Measurements from ENCODE around the gene CEP350. TPM values are rescaled to one million over a fixed set of nuclear protein-coding genes. Genes with fewer than 3 reads are reported as not detected.

The CEP350 gene, protein sequence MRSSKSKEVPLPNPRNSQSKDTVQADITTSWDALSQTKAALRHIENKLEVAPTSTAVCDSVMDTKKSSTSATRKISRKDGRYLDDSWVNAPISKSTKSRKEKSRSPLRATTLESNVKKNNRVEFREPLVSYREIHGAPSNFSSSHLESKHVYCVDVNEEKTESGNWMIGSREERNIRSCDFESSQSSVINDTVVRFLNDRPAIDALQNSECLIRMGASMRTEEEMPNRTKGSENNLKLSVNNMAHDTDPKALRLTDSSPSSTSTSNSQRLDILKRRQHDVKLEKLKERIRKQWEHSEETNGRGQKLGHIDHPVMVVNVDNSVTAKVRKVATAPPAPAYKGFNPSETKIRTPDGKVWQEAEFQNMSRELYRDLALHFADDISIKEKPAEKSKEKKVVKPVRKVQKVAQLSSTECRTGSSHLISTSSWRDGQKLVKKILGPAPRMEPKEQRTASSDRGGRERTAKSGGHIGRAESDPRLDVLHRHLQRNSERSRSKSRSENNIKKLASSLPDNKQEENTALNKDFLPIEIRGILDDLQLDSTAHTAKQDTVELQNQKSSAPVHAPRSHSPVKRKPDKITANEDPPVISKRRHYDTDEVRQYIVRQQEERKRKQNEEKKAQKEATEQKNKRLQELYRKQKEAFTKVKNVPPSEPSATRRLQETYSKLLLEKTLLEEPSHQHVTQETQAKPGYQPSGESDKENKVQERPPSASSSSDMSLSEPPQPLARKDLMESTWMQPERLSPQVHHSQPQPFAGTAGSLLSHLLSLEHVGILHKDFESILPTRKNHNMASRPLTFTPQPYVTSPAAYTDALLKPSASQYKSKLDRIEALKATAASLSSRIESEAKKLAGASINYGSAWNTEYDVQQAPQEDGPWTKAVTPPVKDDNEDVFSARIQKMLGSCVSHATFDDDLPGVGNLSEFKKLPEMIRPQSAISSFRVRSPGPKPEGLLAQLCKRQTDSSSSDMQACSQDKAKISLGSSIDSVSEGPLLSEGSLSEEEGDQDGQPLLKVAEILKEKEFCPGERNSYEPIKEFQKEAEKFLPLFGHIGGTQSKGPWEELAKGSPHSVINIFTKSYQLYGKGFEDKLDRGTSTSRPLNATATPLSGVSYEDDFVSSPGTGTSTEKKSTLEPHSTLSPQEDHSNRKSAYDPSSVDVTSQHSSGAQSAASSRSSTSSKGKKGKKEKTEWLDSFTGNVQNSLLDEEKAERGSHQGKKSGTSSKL (N-terminal part only)
- 28.7 and 40.6 TPM in 2 replicates for total RNA-seq (2014; rRNA removed; shearing (Covaris generic))

DNA sequence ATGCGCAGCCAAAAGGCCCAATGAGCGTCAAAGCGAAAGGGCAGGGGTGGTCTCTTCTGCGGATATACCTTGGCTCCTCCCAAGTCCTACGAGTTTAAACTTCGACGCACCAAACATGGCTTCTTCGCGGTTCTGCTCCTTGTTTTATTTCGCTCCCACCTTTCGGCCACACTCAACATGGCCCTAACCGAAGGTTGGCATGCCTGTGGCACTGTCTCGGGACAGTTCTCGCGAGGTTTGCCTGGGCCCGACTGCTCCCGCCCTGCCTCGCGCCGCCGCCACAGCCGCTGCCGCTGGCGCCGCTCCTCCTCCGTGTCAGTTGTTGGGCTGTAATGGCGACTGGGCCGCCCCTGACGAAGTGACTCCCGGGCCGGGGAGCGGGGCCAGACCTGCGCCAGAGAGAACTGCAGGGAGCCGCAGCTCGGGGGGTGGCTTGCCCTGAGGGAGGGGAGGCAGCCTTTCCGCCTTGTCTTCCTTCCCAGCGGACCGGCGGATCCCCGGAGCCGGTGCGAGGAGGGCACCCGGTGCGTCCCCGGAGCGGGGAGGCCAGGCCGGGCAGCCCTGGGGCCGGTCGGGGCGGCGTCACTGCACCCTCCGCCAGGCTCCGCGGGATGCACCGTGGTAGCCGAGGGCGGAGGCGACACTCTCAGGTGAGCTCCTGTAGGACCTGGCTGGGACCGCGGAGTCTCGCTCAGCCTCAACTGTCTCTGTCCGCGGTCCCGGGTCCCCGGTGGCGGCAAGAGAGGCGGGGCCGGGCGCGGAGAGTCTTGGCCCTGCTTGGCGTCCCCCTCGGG lies at the start of gene CEP350:
TSS of gene CEP350 (plus strand) at position 318 of the 794 bp plus-strand sequence. CDS start 31,372 bp downstream, outside the sequence.
- DNase-seq (ENCODE audit: low read depth) = peak; percentile 100

DNA sequence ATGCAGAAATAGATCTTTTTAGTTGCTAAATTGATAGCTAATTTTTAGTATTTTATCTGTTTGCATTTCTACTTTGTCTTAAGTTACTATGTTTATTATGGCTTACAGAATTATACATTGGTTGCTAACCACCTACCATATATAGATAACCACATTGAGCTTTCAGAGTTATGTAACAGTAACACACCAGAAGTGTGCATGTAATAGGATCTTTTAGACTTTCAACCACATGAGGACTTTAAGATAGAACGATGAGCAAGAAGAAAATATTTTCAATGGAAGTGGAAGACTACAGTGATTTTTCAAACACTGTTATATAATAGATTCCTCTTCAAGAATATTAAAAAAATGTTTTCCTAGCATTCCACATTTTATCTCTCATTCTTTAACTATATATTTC lies 43.7 kb upstream of the CEP350 start:
- DNase-seq (ENCODE audit: low read depth) = no peak

DNA sequence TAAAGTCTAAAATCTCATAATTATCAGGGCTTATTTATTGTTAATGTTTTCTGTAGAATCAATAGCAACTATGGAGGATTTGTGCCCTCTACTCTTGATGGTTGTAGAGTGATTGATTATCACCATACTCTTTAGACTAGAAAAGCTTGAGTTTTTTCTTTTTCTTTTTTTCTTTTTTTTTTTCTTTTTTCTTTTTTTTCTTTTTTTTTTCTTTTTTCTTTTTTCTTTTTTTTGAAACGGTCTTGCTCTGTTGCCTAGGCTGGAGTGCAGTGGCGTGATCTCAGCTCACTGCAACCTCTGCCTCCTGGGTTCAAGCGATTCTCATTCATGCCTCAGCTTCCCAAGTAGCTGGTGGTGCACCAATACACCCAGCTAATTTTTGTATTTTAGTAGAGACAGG lies 42.8 kb upstream of the CEP350 start:
- no peak for DNase-seq (ENCODE audit: low read depth)

DNA sequence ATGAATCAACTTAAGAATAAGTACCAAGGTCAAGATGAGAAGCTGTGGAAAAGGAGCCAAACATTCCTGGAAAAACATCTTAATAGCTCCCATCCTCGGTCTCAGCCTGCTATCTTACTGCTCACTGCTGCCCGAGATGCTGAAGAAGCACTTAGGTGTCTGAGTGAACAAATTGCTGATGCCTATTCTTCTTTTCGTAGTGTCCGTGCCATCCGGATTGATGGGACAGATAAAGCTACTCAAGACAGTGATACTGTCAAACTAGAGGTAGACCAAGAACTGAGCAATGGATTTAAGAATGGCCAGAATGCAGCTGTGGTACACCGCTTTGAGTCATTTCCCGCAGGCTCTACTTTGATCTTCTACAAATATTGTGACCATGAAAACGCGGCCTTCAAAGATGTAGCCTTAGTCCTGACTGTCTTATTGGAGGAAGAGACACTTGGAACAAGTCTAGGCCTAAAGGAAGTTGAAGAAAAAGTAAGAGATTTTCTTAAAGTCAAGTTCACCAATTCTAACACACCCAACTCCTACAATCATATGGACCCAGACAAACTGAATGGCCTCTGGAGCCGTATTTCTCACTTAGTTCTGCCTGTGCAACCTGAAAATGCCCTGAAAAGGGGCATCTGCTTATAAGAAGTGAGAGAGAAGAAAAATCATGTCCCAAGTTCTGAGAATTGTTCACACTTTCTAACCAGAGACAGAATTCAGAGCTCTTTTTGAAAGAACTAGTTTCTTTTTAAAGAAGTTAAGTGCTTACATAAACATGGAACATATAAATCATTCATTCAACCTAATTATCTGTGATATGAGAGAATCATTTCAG lies 36.8 kb upstream of the CEP350 start:
- DNase-seq (ENCODE audit: low read depth) = no peak

DNA sequence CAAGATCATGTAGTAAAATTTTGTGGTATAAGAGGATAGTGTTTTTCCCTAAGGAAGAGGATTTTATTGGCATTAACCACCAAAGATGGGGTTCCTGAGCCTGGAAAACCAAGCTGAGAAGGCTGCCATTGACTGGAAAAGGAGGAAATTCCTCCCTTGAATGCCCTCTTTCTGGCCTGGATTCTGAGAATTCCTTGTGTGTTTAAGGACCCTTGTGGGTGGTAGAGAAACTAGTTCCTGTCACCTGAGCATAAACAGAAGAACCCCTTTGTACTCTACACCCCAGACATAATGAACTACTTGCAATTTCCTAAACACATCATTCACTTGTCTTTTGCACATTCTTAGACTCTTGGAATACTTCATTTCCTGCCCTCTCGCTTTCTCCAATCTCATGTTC lies 33.1 kb upstream of the CEP350 start:
- no peak for DNase-seq (ENCODE audit: low read depth)

DNA sequence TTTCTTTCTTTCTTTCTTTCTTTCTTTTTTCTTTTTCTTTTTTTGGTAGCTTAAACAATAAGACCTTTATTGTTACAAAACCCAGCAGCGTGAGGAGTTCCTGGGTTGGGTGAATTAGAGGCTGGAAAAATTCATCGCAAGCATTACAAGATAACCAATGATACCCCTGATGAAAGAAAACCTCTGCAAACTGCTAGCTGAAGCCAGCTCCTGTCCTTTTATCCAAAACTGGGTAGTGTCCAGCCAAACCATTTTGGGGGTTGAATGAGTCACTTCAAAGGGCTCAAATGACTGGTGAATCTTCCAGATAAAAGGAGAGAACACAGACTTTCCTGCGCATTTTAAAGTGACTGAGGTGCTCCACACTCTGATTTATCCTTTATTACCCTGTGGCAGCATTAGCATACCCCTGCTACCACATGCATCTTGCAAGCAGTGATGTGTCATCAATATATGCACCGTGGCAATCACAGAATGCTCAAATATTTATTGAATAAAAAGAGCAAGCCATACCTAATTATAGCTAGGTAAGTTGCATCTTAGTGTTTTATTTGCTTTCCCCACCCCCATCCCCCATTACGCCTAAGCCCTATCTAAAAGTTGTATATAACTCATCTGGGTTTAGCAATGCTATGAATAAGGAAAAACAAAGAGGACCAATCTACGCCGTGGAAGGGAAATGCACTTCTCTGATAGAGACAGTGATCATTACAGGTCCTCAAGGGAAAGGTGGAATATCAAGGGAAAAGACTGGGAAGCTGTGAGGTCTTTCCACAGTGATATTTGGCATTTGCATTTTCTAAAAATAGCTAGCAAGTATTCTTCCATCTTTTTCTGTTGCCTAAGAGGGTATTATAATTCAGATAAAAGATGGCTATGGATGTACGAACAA lies 32.4 kb upstream of the CEP350 start:
- no peak for DNase-seq (ENCODE audit: low read depth)

DNA sequence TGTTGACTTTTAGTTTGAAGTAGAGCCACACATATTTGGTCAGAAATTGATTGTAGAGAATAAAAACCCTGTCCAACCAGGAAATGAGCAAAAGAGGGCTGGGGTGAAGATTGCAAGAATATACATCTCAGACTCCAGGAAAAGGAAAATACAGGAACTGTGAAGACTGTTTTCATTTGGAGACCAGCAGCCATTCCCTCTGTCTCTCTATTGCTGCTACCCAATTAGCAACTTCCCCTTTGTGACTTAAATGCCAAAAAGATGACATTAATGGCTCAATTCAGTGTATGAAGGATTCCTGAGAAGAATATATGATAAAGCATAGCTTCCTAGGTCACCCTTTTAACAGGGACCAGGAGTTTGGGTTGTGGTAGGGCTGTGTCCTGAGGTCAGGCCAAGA lies 31.6 kb upstream of the CEP350 start:
- no peak for DNase-seq (ENCODE audit: low read depth)

DNA sequence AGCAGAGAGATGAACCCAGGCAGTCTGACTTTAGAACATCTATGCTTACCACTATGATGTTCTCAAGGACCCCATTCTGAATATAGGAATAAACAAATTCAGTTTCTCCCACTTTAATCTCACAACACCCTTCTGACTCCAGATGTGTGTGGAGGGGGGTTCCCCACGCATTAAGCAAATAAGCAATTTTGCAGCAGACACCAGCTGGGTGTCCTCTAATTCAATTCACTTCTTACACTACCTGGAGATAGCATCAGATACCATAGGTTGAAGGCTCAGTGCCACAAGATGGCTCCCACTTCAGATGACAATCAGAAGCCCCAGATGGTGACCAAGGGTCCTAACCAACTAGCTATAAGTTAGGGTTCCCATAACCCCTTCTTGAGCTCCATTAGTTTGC lies 30.3 kb upstream of the CEP350 start:
- no peak for DNase-seq (ENCODE audit: low read depth)

DNA sequence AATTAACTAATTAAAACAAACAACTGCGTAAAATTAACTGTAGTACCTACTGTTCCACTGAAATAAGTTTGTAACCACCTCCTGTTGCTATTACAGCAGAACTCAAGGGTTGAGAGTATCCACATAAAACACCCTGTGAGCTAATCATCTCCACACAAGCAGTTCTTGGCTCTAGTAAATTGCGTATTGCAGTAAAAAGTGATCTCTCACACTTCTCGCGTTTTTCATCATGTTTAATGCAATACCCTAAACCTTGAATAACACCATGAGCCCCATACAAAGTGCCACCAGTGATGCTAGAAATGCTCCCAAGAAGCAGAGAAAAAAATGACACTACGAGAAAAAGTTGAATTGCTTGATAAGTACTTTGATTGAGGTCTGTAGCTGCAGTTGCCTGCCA lies 29.3 kb upstream of the CEP350 start:
- DNase-seq (ENCODE audit: low read depth) = no peak

DNA sequence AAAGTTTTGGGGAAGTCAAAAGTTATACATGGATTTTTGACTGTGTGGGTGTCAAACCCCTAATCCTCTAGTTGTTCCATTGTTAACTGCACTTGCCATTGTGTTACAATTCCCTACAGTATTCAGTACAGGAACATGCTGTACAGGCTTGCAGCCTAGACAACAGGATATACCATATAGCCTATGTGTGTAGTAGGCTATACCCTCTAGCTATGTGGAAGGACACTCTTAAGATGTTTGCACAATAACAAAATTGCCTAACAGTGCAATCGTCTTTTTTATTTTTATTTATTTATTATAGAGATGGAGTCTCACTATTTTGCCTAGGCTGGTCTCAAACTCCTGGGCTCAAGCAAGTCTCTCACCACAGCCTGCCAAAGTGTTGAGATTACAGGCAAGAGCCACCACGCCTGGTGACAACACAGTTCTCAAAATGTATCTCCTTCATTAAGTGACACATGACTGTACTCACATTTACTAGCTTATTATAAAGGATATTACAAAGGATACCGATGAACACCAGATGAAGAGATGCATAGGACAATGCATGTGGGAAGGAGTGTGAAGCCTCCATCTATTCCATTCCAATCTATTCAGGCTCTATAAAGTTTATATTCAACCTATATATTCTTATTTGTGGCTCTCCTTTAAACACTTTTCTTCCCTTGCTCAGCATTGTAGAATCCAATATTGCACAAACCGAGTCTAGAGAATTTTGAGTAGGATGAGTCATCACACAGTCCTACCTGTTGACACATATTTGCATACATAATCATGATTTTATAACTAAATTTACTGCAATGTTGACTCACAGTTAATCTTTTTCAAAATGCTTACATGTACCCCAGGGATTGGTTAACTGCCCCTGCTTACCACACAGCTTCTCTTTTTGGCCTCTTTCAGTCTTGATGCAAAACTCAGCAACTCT lies 28.4 kb upstream of the CEP350 start:
- peak; percentile 6 for DNase-seq (ENCODE audit: low read depth)

DNA sequence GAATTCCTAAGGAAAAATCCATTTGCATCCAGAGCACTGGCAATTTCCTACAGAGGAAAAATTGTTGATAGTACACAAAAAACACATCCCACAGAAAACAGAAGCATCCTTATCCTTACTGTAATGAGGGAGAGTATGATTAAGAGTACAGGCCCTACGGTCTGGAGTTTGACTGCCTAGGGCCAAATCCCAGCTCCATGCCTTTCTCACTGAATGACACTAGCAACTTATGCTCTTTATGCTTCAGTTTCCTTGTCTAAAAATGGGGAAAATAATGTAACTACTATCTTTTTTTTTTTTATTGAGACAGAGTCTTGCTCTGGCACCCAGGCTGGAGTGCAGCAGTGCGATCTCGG lies 27.8 kb upstream of the CEP350 start:
- DNase-seq (ENCODE audit: low read depth) = no peak

DNA sequence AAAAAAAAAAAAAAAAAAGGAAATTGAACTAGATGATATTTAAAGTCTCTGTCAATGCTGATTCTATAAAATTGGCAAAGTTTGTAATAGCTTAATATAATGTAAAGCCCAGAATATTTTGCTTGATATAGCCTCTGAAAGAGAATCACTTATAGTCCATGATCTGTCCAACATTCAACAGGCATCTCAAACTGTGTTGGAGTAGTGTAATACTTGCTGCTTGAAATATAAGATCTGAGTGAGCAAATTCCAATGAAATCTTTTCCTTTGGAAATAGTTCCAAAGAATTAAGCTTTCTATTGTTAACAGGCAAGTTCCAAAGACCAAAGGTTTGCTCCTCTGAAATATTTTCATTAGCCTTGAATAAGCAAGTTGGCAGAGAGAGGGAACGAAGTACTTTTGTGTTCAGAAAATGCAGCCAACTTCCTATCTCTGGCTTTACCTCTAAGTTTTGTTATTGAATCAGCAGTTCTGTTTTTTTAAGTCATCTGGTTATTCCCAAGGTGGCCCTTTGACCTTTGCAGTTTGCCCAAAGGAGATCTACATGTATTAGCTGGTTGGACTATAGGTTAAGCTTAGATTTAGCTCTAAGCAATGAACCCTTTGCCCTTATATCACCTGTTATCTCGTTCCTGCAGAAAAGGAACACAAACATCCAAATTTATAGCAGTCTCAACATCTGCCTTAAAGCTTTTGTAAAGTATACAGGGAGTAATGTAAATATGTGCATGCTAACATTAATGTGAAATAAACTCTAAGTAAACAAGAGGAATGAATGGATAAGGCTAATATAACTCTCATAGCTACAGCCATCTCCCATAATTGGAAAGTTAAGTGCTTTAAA lies 24.4 kb upstream of the CEP350 start:
- no peak for DNase-seq (ENCODE audit: low read depth)

DNA sequence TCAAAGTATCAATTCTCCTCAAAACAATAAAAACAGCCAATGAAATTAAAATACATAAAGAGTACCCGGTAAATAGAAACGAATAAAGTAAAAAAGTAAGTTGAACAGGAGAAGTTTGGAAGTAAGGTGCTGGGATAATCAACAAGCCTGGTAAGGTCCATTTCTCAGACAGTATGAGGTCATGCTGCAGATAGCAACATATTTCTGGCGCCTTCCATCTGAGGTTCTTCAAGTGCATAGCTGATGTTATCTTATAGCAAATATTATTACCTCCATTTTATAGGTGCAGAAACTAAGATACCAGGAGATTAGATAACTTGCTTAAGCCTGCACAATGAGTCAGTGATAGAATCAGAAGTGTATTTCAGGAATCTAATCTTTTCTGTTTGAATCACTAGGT lies 23.7 kb upstream of the CEP350 start:
- DNase-seq (ENCODE audit: low read depth) = peak; percentile 19

DNA sequence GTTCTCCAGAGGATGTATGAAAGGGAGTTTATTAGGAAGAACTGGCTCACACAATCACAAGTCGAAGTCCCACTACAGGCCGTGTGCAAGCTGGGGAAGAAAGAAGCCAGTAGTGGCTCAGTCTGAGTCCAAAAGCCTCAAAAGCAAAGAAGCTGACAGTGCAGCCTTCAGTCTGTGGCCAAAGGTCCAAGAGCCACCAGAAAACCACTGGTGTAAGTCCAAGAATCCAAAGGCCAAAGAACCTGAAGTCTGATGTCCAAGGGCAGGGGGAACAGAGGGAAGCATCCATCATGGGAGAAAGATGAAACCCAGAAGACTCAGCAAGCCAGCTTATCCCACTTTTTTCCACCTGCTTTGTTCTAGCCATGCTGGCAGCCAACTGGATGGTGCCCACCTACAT lies 21.4 kb upstream of the CEP350 start:
- no peak for DNase-seq (ENCODE audit: low read depth)

DNA sequence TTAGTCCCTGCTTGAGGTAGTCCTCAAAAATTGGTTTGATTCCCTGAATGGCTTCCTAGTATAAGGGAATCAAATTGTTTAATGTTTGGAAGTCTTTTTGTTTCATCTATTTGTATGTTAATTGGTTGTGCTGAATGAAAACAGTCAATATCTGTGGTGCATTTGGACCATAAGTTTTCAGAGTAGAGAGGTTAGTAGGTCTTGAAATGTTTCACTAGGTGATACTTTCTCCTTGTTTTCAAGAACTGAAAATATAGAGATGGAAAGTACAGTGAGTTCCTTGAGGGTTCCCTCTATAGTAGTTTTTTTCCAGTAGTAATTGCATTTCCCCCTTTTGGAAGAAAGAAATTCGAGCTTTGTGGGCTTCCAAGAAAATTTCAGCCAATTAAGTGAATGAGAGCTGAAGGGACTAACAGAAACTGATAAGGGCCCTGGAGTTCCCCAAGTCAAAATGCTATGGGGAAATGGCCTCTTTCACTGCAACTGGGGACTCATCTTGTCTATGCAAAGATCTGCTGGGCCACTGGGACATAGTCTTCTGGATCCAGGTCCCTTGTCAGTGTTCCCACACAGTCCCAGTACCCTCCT lies 18.6 kb upstream of the CEP350 start:
- DNase-seq (ENCODE audit: low read depth) = no peak

DNA sequence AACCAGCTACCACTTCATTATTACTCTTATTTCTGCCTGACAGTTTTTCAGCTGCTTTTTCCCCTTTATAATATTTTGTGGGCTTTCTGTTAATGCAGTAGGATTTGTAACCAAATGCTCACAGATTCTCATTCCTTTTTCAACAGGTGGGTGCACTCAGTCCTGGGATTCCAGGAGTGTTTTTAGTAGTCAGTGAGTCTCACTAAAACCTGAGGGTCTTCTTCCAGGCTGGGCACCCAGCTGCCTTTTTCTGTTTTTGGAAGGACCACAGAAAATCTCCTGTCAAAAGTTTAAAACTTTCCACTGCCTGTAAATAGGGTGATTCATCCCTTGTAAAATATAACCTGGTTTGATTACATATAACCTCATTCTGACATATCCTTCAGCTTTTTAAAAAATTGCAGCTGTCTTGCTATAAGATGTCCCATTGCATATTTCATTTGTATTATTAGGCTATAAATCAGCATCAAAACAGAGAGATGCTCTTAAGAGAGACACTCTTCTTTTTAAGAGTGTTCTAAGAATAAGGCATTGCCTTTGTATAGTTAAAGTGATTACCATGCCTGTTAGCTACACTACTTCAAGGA lies 16.8 kb upstream of the CEP350 start:
- DNase-seq (ENCODE audit: low read depth) = no peak

DNA sequence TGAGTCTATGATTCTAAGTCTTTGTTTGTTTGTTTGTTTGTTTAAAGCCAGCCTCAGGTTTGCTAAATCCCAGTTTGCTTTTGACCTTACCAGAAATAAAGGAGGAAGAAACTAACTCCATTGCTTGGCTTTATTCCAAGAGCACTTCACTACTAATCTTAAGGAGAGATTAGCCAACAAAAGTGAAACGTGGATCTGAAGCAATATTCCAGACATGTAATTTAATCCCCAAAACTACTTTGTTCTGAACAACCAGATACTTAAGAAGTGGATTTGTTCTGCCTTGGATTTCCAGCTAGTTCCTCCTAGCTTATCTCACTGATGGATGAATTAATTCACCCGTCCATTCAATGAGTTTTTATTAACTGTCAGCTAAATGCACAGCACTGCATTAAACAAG lies 15.9 kb upstream of the CEP350 start:
- no peak for DNase-seq (ENCODE audit: low read depth)
